HG03097 (cell line): Measurements from ENCODE around the gene NFS1.

Experiments
- ATAC-seq: cut with Tn5 transposase; IDR thresholded peaks from one replicate; pipeline ENCODE4 v1.9.1; 2021; ENCODE audit not compliant: unreplicated experiment, low FRiP score

Gene NFS1

DNA sequence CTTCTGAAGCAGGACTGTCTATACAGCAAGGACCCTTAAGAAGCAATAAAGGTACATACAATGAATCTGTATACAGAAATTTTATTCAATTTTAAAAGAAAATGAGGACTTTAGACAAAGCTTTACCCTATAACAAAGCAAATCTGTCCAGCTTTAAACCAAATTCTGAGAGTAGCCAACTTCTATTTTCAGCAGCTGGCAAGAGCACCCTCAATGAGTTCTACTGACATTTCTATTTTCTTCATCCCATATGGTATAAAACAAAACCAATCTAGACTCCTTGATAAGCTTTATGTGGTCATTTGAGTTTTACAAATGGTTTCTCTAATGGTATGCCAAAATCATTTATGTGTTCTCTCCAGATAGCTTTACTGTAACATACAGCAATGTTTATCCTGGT, 47.2 kb downstream of the NFS1 start:
- ATAC-seq, result no peak

DNA sequence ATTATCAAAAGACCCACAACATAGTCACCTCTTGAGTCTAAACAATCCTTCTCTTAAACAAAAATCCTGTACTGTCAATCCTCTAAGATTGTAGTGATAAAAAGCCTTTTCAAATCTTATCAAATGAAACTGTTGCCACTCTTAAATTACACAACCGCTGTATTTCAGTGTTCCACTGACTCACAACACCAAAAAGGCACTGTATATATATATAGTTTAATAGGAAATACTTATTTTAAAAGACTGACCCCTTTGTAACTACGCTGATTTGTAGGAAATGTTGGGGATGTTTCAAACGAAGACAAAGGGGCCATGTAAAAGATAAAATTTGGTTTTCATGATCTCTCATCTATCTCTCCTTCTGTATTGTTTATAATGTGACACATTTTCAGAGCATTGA, 48.5 kb downstream of the NFS1 start:
- ATAC-seq, result no peak

DNA sequence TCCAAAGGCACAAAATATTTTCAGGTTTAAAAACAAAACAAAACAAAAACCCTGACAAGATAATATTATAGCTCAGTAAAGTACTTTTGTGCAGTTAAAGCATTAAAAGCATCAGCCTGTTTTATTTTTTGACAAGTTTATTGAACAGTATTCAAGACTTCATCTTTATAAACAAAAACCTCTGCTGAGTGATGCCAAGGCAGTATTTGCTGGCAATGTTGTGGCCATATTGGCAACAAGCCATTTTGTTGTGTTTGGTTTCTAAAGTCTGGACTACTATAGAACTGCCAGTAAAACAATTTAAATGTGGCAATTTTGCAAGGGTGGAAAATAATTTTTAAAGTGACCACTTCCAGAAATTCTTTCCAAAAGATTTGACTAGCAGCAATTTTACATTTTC, 50.3 kb downstream of the NFS1 start:
- ATAC-seq, result no peak

DNA sequence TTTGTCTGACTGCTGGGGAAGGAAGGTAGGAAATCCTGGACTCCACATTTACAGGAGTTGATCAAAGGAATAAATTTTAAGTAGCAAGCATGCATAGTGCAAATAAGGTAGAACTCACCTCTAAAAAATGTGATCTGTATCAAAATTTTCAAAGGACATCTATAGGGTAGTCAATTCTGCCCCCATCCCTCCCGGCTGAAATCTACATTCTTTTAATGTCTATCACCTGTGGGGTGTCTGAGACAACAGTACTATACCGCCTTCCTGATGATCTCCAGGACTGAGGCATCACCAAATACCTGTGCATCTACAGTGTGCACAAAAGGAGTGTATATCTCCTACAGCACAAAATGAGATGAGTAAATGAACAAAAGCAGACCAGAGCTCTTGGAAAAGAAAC, 54.3 kb downstream of the NFS1 start:
- ATAC-seq, result no peak

DNA sequence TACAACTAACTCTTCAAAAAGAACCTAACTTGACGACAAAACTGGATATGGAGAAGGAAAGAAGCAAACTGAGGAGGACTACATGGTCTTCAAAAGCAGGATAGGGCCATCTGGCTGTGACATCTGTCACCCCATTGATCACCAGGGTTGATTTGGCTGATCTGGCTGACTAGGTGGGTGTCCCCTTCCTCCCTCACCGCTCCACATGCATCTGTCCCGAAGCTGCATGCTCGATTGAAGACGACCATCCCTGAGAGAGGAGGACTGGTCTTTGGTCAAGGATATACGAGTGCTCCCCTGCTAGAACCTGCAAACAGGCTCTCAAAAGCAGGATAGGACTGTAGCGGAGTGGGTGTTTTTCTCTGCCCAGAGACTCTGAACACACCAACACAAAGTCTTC, 56.1 kb downstream of the NFS1 start:
- no peak for ATAC-seq

DNA sequence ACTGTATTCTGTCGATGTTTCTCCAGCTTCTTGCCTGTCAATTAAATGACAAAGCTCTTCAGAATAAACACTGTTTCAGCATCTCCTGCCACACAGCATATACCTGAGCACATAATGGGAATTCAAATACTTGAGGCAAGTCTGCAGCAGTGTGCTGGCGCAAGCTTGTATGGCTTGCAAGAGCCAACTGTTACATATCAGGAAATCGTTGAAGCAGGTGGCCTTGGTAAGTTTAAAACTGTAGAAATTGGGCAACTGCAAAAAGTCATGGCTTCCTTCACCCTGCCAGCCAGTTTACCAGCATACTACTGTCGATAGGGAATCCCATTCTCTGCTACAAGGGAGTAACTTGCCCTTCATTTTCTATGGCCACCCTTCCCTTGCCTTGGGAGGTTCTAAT, 57.4 kb downstream of the NFS1 start:
- ATAC-seq, result no peak

DNA sequence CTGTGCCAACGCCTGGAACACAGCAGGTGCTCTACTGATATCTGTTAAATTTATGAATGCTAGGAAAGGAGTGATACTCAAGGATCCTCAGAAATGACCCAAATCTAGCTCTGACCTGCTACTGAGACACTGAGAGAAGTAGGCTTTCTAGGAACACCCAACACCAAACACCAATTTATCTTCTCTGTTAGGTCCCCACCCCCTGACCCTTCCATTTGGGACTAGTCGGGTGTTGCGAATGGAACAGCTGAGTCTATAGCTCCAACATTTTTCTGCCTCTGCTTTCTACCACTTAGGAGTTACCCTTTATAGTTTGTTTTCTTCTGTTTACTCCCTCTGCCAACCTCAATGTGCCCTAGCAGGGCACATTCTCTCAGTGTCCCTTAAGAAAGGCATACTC, 58.4 kb downstream of the NFS1 start:
- ATAC-seq, result no peak

DNA sequence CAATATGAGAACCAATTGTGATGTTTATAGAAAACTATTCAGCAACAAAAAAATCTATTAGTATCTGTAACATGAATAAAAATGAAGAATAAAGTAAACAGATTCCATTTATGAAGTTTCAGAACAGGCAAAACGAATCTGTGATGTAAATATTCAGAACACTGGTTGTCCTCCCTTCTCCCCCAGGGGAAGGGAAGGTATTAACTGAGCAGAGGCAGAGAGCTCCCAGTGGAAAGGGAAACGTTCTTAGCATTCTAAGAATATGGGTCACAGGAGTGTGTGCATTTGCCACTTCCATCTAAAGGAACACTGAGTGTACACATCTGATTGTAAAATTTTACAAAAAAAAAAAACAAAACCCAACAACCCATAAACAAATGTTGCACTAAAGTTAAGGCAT, 60.4 kb downstream of the NFS1 start:
- ATAC-seq, result no peak

DNA sequence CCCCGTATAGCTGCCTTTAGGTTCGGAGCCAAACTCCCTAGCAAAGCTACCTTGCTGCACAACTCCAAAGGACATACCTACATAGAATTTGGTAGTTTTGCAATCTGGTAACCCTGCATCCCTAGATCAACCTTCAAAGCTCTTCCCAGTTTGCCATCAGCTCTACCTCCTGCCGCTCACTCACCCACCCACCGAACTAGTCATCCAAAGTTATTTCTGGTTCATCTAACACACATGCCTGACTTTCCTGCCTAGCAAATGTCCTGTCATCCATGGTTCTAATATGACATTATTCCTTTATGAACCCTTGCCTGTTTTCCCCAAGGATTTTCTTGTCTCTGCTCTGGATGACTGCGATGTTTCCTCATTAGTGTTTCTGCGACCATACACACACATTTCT, 61.9 kb downstream of the NFS1 start:
- ATAC-seq, result no peak

DNA sequence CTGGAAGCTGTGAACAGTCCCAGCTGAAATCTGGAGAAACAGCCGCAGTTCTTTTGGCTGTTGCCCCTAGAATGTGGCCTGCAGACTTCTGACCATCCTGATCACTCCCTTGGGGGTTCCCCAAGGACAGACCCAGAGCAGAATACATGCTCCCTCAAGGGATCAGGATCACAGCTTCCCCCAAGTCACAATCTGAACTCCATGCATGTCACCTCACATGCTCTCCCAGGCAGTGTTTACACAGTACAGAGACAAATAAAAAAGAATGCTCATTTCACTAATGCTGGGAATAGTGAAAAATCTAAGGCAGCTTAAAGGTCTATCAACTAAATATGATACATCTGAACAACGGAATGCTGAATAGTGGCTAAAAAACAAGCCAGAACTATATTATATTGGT, 63.1 kb downstream of the NFS1 start:
- no peak for ATAC-seq

DNA sequence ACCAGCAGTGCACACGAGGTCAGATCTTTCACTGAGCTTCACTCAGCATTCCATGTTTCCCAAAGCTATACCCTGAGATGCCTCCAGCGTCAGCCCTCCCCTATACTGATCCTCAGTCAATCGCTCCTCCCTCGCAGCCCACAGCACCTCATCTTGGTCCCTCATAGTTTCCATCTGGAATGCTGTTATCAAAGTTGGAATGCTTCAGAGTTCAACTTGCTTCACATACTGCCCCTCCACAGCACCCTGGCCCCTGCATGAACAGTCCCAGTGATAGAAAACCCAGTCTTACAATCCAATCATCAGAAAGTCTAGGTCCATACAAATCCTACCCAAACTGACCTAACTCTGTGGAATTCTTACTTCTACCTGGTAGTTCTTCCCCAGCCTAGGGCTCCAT, 63.5 kb downstream of the NFS1 start:
- ATAC-seq, result no peak

DNA sequence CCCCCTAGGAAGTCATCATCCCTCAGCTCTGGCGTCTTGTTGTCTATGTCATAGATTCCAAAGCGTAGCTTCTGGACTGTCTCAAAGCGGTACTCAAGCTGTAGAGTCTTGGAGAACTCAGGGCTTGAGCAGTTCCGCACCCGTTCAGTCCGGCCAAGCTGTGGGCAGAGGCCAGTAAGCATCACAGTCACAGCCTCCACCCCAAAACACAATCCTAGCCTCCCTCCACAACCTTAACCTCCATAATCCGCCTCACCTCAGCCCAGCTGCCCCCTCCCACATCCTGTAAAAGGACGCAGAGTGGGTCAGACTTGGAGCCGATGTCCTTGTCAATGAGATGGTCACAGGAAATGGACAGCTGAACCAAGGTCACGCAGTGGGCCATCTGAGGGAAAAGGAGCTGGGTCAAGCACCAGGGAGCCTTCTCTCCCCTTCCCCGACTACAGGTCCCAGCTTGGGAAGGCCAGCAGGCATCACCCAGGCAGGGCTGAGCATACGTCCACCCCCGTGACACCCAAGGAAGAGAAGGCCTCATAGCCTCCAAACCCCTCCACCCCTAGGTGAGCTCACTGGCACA, 66.5 kb downstream of the NFS1 start:
- no peak for ATAC-seq

DNA sequence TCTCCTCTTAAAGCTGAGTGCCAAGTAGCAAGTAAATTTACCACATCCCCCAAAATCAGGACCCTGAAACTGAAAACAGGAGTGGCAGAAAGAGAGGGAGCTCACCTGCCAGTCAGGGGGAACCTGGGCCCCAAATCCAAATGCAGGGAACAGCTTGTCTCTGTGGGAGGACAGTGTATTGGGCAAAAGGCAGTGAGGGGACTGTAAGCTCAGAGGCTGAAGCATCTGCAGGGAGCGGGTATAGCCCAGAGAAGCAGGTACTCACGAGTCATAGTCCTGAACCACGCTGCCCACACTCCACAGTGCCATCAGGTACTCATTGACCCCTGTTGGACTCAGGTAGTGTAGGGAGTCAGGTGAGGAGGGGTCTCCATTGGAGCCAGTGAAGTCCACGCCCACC, 68.5 kb downstream of the NFS1 start:
- ATAC-seq, result no peak

DNA sequence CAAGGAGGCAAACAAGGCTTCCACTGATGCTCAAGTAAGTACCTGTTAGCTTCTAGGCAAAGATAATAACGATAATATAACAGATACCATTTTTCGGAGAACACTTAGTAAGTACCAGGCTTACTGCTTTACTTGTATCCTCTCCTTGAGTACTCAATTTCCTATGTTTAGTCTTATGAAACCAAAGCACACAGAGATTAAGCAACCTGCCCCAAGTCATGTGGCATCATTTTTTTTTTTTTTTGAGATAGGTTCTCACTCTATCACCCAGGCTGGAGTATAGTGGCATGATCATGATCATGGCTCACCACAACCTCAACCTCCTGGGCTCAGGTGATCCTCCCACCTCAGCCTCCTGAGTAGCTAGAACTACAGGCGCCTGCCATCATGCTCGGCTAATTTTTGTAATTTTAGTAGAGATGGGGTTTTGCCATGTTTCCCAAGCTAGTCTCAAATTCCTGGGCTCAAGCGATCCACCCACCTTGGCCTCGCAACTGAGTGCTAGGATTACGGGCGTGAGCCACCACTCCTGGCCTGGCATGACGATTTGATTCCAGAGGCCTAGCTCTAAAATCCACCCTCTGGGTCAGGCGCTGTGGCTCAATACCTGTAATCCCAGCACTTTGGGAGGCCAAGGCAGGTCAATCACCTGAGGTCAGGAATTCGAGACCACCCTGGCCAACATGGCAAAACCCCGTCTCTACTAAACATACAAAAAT, 69.6 kb downstream of the NFS1 start:
- no peak for ATAC-seq

DNA sequence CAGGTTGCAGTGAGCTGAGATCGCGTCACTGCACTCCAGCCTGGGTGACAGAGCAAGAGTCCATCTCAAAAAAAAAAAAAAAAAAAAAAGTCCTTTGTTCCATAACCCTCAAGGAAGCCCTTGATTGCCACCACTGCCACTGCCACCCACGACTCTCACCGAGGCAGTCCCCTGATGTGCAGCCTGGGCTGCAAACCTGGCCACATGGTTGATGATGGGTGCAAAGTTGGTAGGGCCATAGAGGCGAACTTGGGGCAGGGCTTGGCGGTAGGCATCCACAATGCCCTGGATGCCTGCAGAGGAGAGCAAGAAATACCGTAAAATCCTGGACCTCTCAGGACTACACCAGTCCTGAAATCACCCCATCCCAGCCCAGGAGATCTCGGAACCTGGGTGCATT, 72.0 kb downstream of the NFS1 start:
- no peak for ATAC-seq

DNA sequence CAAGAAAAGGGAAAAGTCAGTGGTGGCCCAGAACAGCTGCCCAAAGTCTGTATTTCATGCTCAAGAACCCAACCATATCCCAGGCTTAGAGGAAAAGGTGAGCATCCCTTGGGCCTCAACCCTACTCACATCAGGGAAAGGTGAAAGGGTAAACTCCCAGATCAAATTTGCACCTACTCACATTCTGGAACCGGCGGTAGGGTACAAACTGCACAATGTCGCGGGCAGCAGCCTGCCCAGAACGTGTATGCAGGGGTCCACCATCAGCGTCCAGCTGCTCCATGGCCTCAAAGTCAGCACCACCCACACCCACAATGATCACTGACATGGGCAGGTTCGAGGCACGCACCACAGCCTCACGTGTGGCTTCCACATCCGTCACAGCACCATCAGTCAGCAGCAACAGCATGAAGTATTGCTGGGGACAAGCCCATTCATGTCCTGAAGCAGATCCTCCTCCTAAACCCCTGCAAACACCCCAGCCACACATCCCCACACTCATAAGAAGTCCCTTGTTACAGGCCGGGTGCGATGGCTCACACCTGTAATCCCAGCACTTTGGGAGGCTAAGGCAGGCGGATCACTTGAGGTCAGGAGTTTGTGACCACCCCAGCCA, 72.7 kb downstream of the NFS1 start:
- ATAC-seq, result no peak

DNA sequence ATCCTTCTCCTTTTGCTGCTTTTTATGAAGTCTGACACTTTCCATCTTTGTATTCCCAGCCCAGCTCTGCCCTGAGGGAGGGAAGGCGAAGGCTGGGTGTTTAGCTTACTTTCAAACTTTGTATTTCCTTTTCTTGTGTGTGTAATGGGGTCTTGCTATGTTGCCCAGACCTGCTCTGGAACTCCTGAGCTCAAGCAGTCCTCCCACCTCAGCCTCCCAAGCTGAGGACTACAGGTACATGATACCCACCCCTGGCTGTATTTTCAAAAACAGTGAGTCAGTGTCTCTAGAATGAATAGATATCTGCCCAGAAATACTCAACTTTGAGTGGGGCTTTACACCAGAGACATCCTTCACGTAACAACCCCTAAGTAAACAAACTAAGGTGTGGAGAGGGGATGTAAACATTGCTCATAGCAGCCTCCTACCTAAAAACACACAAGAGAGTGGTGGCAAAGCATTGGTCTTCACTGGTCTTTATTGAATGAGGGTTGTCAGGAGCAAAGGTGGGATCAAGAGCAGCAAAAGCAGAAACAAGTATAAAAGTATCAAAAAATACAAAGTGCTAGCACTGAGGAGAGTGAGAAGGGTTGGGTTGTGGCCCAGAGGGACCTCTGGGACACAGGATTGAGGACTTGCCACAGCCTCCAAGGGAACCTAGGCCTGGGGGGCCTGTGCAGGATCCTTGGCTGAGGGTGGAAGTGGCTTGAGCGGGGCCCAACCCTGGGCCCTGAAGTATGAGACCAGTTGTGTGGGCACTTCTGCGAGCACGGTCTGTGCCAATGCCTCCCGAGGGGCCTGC, 73.4 kb downstream of the NFS1 start:
- ATAC-seq, result no peak

DNA sequence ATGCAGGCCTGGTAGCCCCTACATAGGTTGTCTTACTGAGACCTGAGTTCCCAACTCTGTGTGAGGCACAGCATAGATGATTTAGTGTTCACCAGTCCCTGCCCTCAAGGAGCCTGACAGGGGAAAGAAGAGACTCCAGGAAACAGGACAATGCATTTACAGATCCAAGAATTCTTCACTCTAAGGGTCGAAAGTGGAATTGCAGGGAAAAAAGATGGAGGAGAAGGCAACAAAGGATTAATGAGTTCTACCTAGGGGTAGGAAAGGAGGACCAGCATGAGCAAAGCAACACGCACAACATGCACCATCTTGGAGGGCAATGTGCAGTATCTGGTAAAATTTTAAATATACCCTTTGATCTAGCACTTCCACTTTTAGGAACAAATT, 77.6 kb downstream of the NFS1 start:
- no peak for ATAC-seq

DNA sequence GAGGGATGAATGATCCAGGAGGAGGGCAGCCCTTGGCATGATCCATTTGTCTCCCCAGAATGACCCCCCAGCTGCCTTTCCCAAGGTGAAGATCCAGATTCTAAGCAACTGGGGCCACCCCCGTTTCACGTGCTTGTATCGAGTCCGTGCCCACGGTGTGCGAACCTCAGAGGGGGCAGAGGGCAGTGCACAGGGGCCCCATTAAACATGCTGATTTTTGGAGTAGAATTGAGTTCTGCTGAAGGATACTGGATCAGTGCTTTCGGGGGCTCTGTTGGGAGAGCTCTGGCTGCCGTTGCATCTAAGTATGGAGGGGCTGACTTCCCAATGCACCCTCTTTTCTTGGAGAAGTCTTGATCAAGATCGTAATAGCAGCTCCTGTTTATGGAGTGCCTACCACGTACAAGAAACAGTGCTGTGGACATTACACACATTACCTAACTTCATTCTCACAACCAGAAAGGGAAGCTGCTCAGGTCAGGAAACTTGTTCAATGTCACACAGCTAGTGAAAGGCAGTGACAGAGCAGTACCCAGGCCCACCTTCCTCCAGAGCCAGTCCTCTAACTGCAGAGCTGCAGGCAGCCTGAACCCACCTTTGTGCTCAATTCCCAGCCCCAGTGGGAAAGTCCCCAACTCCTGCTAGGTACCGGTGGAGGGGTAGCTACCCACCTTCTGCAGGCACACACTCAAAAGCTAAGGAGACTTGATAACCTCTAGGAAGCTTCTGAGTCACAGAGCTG, 78.2 kb downstream of the NFS1 start:
- ATAC-seq, result no peak

DNA sequence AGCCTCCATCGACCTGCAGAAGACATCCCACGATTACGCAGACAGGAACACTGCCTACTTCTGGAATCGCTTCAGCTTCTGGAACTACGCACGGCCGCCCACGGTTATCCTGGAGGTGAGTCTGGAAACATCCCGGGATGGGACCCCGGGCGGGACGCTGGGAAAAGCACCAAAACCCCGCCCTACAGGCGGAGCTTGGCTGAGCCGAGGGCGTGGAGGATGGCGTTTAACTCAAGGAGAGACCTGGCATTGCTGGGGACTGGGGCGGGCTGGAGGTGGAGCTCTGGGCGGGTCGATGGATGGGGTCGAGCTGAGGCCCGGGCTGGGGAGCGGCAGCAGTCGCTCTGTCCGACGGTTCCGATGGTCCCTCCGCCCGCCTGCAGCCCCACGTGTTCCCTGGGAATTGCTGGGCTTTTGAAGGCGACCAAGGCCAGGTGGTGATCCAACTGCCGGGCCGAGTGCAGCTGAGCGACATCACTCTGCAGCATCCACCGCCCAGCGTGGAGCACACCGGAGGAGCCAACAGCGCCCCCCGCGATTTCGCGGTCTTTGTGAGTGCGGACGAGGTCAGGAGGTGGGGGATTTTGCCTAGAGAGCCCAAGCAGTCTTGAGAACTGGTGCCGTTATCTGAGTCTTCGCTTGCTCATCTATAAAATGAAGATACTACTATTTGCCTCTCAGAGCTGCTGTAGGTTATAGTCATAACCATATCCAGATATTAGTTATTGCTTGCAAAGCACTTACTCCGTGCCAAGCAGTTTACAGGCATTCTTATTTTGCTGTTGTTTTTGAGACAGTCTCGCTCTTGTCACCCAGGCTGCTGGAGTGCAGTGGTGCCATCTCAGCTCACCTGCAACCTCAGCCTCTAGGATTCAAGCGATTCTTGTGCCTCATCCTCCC, 79.7 kb downstream of the NFS1 start:
- ATAC-seq, result peak; percentile 30
